HCT116 (cell line): Measurements from ENCODE around the gene PRL. TPM values are rescaled to one million over a fixed set of nuclear protein-coding genes. Genes with fewer than 3 reads are reported as not detected.

Source experiments
- ATAC-seq: fragments of 200-7000 bp; cut with Tn5 transposase; 2 replicates; pipeline ENCODE4 v1.9.1; 2020; ENCODE audit warnings: mild to moderate bottlenecking, moderate library complexity
- BruUV-seq: library from RNA; stranded (reverse); fragments of 400-500 nt; replicated peaks from 2 replicates; lab custom pipeline; 2021; lab: Mats Ljungman, UMichigan
- CTCF ChIA-PET: fragments of 300-600 bp; sonication (Branson Sonifier 250); formaldehyde crosslinking; loops from one replicate; lab custom pipeline; 2021; ENCODE audit warnings: antibody characterized with exemption; lab: Charles Lee
- POLR2A ChIA-PET: fragments of 300-600, 350-600 bp; sonication (Branson Sonifier 250); formaldehyde crosslinking; loops from one replicate; lab custom pipeline; 2021; ENCODE audit warnings: antibody characterized with exemption; lab: Charles Lee
- RAD21 ChIA-PET, 2 experiments: fragments of 300-600 bp; sonication (Branson Sonifier 250); formaldehyde crosslinking; loops; one replicate each; lab custom pipeline; 2023; ENCODE audit warnings: low total read pairs in 2 of 2; ENCODE audit not compliant: uncharacterized antibody in 2 of 2, unreplicated experiment in 2 of 2, low non-redundant PET in 1 of 2; lab: Charles Lee
- DNase-seq: peaks from one replicate; pipeline ENCODE4 v3.0.0-alpha.2; 2010; ENCODE audit warnings: low read depth, low spot score
- H2AFZ ChIP-seq: fragments of 200-600 bp; shearing (Covaris generic), sonication (generic); 2 replicates; pipeline ENCODE4 v1.6.1; 2017; ENCODE audit warnings: low read depth, mixed run types, mixed read lengths, antibody characterized with exemption, low read length; ENCODE audit not compliant: poor library complexity, severe bottlenecking
- H3K27ac ChIP-seq: 2 replicates; pipeline ENCODE4 v1.5.1; 2012; ENCODE audit warnings: low read depth, low read length
- H3K27me3 ChIP-seq: fragments of 200-600 bp; sonication (generic); 2 replicates; pipeline ENCODE4 v1.6.1; 2016; ENCODE audit warnings: mixed run types, low read length, mixed read lengths; ENCODE audit not compliant: insufficient read depth
- H3K36me3 ChIP-seq, 2 experiments: fragments of 200-500 bp in 1 of 2; fragments of 200-600 bp in 1 of 2; sonication (Bioruptor generic) in 1 of 2; sonication (generic) in 1 of 2; 2 replicates each; pipeline versions ENCODE4 v1.5.1 to v1.6.1; 2014 to 2016; ENCODE audit warnings: low read length in 2 of 2, inconsistent platforms in 1 of 2, mixed read lengths in 1 of 2, mixed run types in 1 of 2; ENCODE audit not compliant: insufficient read depth in 2 of 2, control insufficient read depth in 1 of 2
- H3K4me1 ChIP-seq, 2 experiments: fragments of 200-600 bp in 1 of 2; sonication (generic) in 1 of 2; 2 replicates each; pipeline versions ENCODE4 v1.5.1 to v1.6.1; 2012 to 2017; ENCODE audit warnings: low read length in 2 of 2, inconsistent platforms in 1 of 2, mild to moderate bottlenecking in 1 of 2, mixed read lengths in 1 of 2, mixed run types in 1 of 2, moderate library complexity in 1 of 2; ENCODE audit not compliant: insufficient read depth in 2 of 2, control insufficient read depth in 1 of 2
- H3K4me2 ChIP-seq: fragments of 200-600 bp; sonication (generic); 2 replicates; pipeline ENCODE4 v1.6.1; 2017; ENCODE audit warnings: mixed run types, low read length, mixed read lengths
- H3K4me3 ChIP-seq, 2 experiments: fragments of 200-600 bp in 1 of 2; sonication (generic) in 1 of 2; replicated peaks in 1 of 2; 2 replicates each; pipeline ENCODE4 v1.5.1; 2011 to 2016; ENCODE audit warnings: low read length in 2 of 2, control low read depth in 1 of 2, low read depth in 1 of 2, mild to moderate bottlenecking in 1 of 2, mixed read lengths in 1 of 2, mixed run types in 1 of 2
- H3K79me2 ChIP-seq: fragments of 200-600 bp; sonication (generic); 2 replicates; pipeline ENCODE4 v1.6.1; 2017; ENCODE audit warnings: mild to moderate bottlenecking, mixed run types, low read length, moderate library complexity, mixed read lengths; ENCODE audit not compliant: insufficient read depth
- H3K9ac ChIP-seq: fragments of 200-600 bp; sonication (generic); 2 replicates; pipeline ENCODE4 v1.6.1; 2016; ENCODE audit warnings: low read length, mixed read lengths
- H3K9me2 ChIP-seq: fragments of 200-600 bp; sonication (generic), shearing (Covaris generic); 2 replicates; pipeline ENCODE4 v1.6.1; 2017; ENCODE audit warnings: mixed run types, mild to moderate bottlenecking, moderate library complexity; ENCODE audit not compliant: insufficient read depth
- H3K9me3 ChIP-seq, 2 experiments: fragments of 200-500 bp in 1 of 2; fragments of 200-600 bp in 1 of 2; sonication (Bioruptor generic) in 1 of 2; sonication (generic) in 1 of 2; 2 replicates each; pipeline ENCODE4 v1.6.1; 2014 to 2017; ENCODE audit warnings: low read length in 2 of 2, mixed read lengths in 2 of 2, inconsistent platforms in 1 of 2, low read depth in 1 of 2, mild to moderate bottlenecking in 1 of 2, mixed run types in 1 of 2, moderate library complexity in 1 of 2; ENCODE audit not compliant: control insufficient read depth in 1 of 2, insufficient read depth in 1 of 2
- H4K20me1 ChIP-seq: fragments of 200-600 bp; sonication (generic), shearing (Covaris generic); 2 replicates; pipeline ENCODE4 v1.6.1; 2017; ENCODE audit warnings: mixed run types, mild to moderate bottlenecking, moderate library complexity; ENCODE audit not compliant: insufficient read depth
- CBX3 ChIP-seq: IDR thresholded peaks from 2 replicates; pipeline ENCODE4 v1.6.1; 2012; ENCODE audit warnings: low read depth
- CEBPB ChIP-seq: IDR thresholded peaks from 2 replicates; pipeline ENCODE4 v1.6.1; 2012; ENCODE audit warnings: low read depth
- CTCF ChIP-seq, 3 experiments: fragments of 200-600 bp in 1 of 3; sonication (generic) in 1 of 3; IDR thresholded peaks in 2 of 3; conservative IDR thresholded peaks in 1 of 3; 2 replicates each; pipeline ENCODE4 v1.5.1; 2012 to 2017; ENCODE audit warnings: low read depth in 2 of 3, low read length in 2 of 3, antibody characterized with exemption in 1 of 3, borderline replicate concordance in 1 of 3, control low read depth in 1 of 3, mild to moderate bottlenecking in 1 of 3, mixed read lengths in 1 of 3, mixed run types in 1 of 3, moderate library complexity in 1 of 3; ENCODE audit not compliant: insufficient read depth in 1 of 3
- EGR1 ChIP-seq: IDR thresholded peaks from 2 replicates; pipeline ENCODE4 v1.6.1; 2012; ENCODE audit warnings: low read depth
- EZH2phosphoT487 ChIP-seq: fragments of 200-600 bp; IDR thresholded peaks from 2 replicates; pipeline ENCODE4 v1.6.1; 2018; ENCODE audit warnings: antibody characterized with exemption, borderline replicate concordance
- FOSL1 ChIP-seq: IDR thresholded peaks from 2 replicates; pipeline ENCODE4 v1.6.1; 2012; ENCODE audit warnings: low read depth
- POLR2A ChIP-seq: IDR thresholded peaks from 2 replicates; pipeline ENCODE4 v1.7.0; 2011; ENCODE audit warnings: borderline replicate concordance; ENCODE audit not compliant: insufficient read depth, insufficient read length; ENCODE audit errors: extremely low read depth
- RAD21 ChIP-seq: IDR thresholded peaks from 2 replicates; pipeline ENCODE4 v1.6.1; 2012; ENCODE audit warnings: low read depth, mild to moderate bottlenecking
- REST ChIP-seq: IDR thresholded peaks from 2 replicates; pipeline ENCODE4 v1.6.1; 2012; ENCODE audit warnings: low read depth
- SIN3A ChIP-seq: IDR thresholded peaks from 2 replicates; pipeline ENCODE4 v1.6.1; 2012; ENCODE audit warnings: low read depth
- SP1 ChIP-seq: IDR thresholded peaks from 2 replicates; pipeline ENCODE4 v1.6.1; 2012; ENCODE audit warnings: low read depth
- TCF7L2 ChIP-seq: IDR thresholded peaks from 2 replicates; pipeline ENCODE4 v1.7.0; 2011; ENCODE audit warnings: borderline replicate concordance, inconsistent platforms; ENCODE audit not compliant: insufficient read depth, insufficient read length; ENCODE audit errors: extremely low read depth
- ZBTB33 ChIP-seq: IDR thresholded peaks from 2 replicates; pipeline ENCODE4 v1.6.1; 2011; ENCODE audit warnings: mild to moderate bottlenecking, low read length, moderate library complexity; ENCODE audit not compliant: insufficient replicate concordance; ENCODE audit errors: extremely low read depth
- ZFX ChIP-seq: fragments of 450-650 bp; IDR thresholded peaks from 2 replicates; pipeline ENCODE4 v1.6.1; 2017
- ZNF274 ChIP-seq: fragments of 200-500 bp; sonication (Bioruptor generic); IDR thresholded peaks from 2 replicates; pipeline ENCODE4 v1.6.1; 2014; ENCODE audit warnings: mild to moderate bottlenecking, low read depth, low read length, inconsistent platforms
- intact Hi-C: fragments of 100-400 bp; cut with micrococcal nuclease; formaldehyde crosslinking; loops from 2 replicates; pipeline ENCODE4 v1.10.0; 2022
- total RNA-seq: library from RNA; stranded (reverse); gene quantifications from one replicate; pipeline ENCODE4 v1.2.1, GENCODE V29; 2021; ENCODE audit not compliant: unreplicated experiment

The PRL gene
- total RNA-seq, 1 experiment from 2014 or later, result not detected

- no peak overlapping the region for H3K9ac ChIP-seq
- RAD21 ChIA-PET, result no interaction called here
- no peak for TF ChIP-seq EZH2phosphoT487
- no peak for TF ChIP-seq RAD21
- no peak for TF ChIP-seq ZBTB33
- TF ChIP-seq FOSL1, result no peak
- no peak for TF ChIP-seq SP1
- TF ChIP-seq CEBPB, result no peak
- no peak for TF ChIP-seq REST
- no peak for TF ChIP-seq ZNF274
- TF ChIP-seq EGR1, result no peak
- no peak for TF ChIP-seq CTCF (IDR thresholded peaks at IDR 0.05 in 2 of 3, conservative IDR thresholded peaks at IDR 0.05 in 1 of 3; ENCODE audit: borderline replicate concordance in 1 of 3, insufficient read depth in 1 of 3, low read depth in 2 of 3, low read length in 2 of 3)
- no peak for TF ChIP-seq TCF7L2
- no peak for TF ChIP-seq CBX3
- TF ChIP-seq POLR2A, result no peak
- TF ChIP-seq ZFX, result no peak
- TF ChIP-seq SIN3A, result no peak
- TF ChIP-seq, all 23 proteins: peak for 0
- ChIA-PET CTCF (no interaction called here), POLR2A (no interaction called here)
- no TSS peak for BruUV-seq
- ATAC-seq (no peak), DNase-seq (no peak)
- Histone ChIP-seq H3K4me1 (no peaks in the 10 kb centered on the region), H3K36me3 (no peaks in the 10 kb centered on the region), H3K27me3 (no peaks in the 10 kb centered on the region), H3K9me2 (no peaks in the 10 kb centered on the region), H3K4me2 (no peak overlapping the region), H4K20me1 (no peaks in the 10 kb centered on the region), H3K27ac (no peak overlapping the region), H3K4me3 (no peak overlapping the region), H2AFZ (no peak overlapping the region), H3K79me2 (no peaks in the 10 kb centered on the region), H3K9me3 (no peaks in the 10 kb centered on the region)
- intact Hi-C loops, result no loop called here
Measured at GRCh38 chr6:22237526-22237925, 59.3 kb downstream of the PRL start.
